GM12878 (cell line): ENCODE results near the gene TMEM236. TPM values are rescaled to one million over a fixed set of nuclear protein-coding genes. Genes with fewer than 3 reads are reported as not detected.

Experiments
- ATAC-seq: fragments of 200-7000 bp; cut with Tn5 transposase; 3 replicates; pipeline ENCODE4 v1.9.1; 2020; ENCODE audit warnings: mild to moderate bottlenecking, moderate library complexity
- BruUV-seq: library from RNA; stranded (reverse); fragments of 400-500 nt; replicated peaks from 2 replicates; lab custom pipeline; 2021; lab: Mats Ljungman, UMichigan
- CTCF ChIA-PET: fragments of 300-600 bp; sonication (Branson Sonifier 250); formaldehyde crosslinking; extraction: SDS; loops from one replicate; lab custom pipeline; 2021; ENCODE audit warnings: inconsistent platforms; lab: Yijun Ruan, JAX
- POLR2A ChIA-PET: fragments of 350-600 bp; formaldehyde crosslinking; extraction: SDS; loops from one replicate; lab custom pipeline; 2021; ENCODE audit warnings: inconsistent platforms; lab: Charles Lee
- RAD21 ChIA-PET: fragments of 300-600 bp; sonication (Branson Sonifier 250); formaldehyde crosslinking; loops from one replicate; lab custom pipeline; 2023; ENCODE audit warnings: antibody characterized with exemption; ENCODE audit not compliant: unreplicated experiment; lab: Charles Lee
- SMC1A ChIA-PET: fragments of 300-600 bp; sonication (Branson Sonifier 250); formaldehyde crosslinking; loops from one replicate; lab custom pipeline; 2023; ENCODE audit not compliant: unreplicated experiment, uncharacterized antibody; lab: Charles Lee
- DNase-seq: peaks from one replicate; pipeline ENCODE4 v3.0.0-alpha.2; 2011; ENCODE audit warnings: low read depth, low spot score
- FAIRE-seq: peaks from 3 replicates; lab custom pipeline; 2011; peaks lifted over from hg19 to GRCh38; lab: Jason Lieb, UNC
- H2AFZ ChIP-seq: 2 replicates; pipeline ENCODE4 v1.6.0; 2011; ENCODE audit warnings: low read depth, low read length, control low read depth; ENCODE audit not compliant: control insufficient read depth
- H3K27ac ChIP-seq: 2 replicates; pipeline ENCODE4 v1.5.1; 2011; ENCODE audit warnings: control low read depth; ENCODE audit not compliant: control insufficient read depth, insufficient read depth
- H3K27me3 ChIP-seq, 2 experiments: replicated peaks in 1 of 2; 2 replicates each; pipeline versions ENCODE4 v1.6.0 to v1.6.1; 2011; ENCODE audit warnings: low read length in 1 of 2; ENCODE audit not compliant: control insufficient read depth in 2 of 2, insufficient read depth in 2 of 2
- H3K36me3 ChIP-seq, 2 experiments: 2 replicates each; pipeline ENCODE4 v1.5.1; 2011; ENCODE audit warnings: low read length in 1 of 2; ENCODE audit not compliant: control insufficient read depth in 2 of 2, insufficient read depth in 2 of 2
- H3K4me1 ChIP-seq: 2 replicates; pipeline ENCODE4 v1.6.1; 2011; ENCODE audit warnings: mild to moderate bottlenecking, low read length, moderate library complexity, mixed read lengths; ENCODE audit not compliant: control insufficient read depth, insufficient read depth
- H3K4me2 ChIP-seq: 2 replicates; pipeline ENCODE4 v1.6.0; 2011; ENCODE audit warnings: control low read depth; ENCODE audit not compliant: control insufficient read depth, insufficient read depth
- H3K4me3 ChIP-seq: fragments of 200-600 bp; sonication (generic); 2 replicates; pipeline ENCODE4 v1.5.1; 2016
- H3K79me2 ChIP-seq: 2 replicates; pipeline ENCODE4 v1.6.0; 2011; ENCODE audit warnings: low read length; ENCODE audit not compliant: control insufficient read depth, insufficient read depth
- H3K9ac ChIP-seq: 2 replicates; pipeline ENCODE4 v1.8.0; 2011; ENCODE audit warnings: low read length, control low read depth, mixed read lengths; ENCODE audit not compliant: control insufficient read depth, insufficient read depth
- H3K9me3 ChIP-seq: replicated peaks from 3 replicates; pipeline ENCODE4 v1.5.1; 2011; ENCODE audit warnings: mild to moderate bottlenecking, low read length; ENCODE audit not compliant: control insufficient read depth, insufficient read depth
- H4K20me1 ChIP-seq: 2 replicates; pipeline ENCODE4 v1.6.0; 2011; ENCODE audit not compliant: control insufficient read depth, insufficient read depth
- CBFB ChIP-seq: IDR thresholded peaks from 2 replicates; pipeline ENCODE4 v1.6.1; 2016; ENCODE audit warnings: antibody characterized with exemption, low read depth
- CEBPB ChIP-seq, 2 experiments: fragments of 150-350 bp in 1 of 2; IDR thresholded peaks; 2 replicates each; pipeline ENCODE4 v1.6.1; 2012 to 2014; ENCODE audit warnings: low read depth in 2 of 2, low read length in 2 of 2, borderline replicate concordance in 1 of 2, inconsistent platforms in 1 of 2
- HCFC1 ChIP-seq: fragments of 150-350 bp; IDR thresholded peaks from 2 replicates; pipeline ENCODE4 v1.6.1; 2014; ENCODE audit warnings: low read length
- MXI1 ChIP-seq: fragments of 150-350 bp; IDR thresholded peaks from 2 replicates; pipeline ENCODE4 v1.6.1; 2011; ENCODE audit warnings: low read depth, mild to moderate bottlenecking, inconsistent platforms, low read length, improper control_type of control experiment
- NR2F1 ChIP-seq: fragments of 450-650 bp; conservative IDR thresholded peaks from 2 replicates; pipeline ENCODE4 v1.6.1; 2017; ENCODE audit warnings: mild to moderate bottlenecking
- STAT1 ChIP-seq: fragments of 450-650 bp; conservative IDR thresholded peaks from 2 replicates; pipeline ENCODE4 v1.6.1; 2014; ENCODE audit warnings: antibody characterized with exemption, mild to moderate bottlenecking
- WGBS: methylation state at CpG from one replicate; pipeline ENCODE4 v1.1.6; 2016; ENCODE audit warnings: low lambda C conversion rate; ENCODE audit not compliant: insufficient replicate concordance, insufficient coverage; ENCODE audit errors: missing lambda C conversion rate; 5-methylcytosine and 5-hydroxymethylcytosine counted together
- in situ Hi-C: fragments of 300-500 bp; cut with MboI; formaldehyde crosslinking; loops from 9 replicates; pipeline ENCODE4 v1.14.3; 2018; ENCODE audit warnings: mixed read lengths
- intact Hi-C: fragments of 100-400 bp; cut with micrococcal nuclease; formaldehyde crosslinking; loops from one replicate; pipeline ENCODE4 v1.14.2; 2022; ENCODE audit not compliant: unreplicated experiment
- polyA plus RNA-seq, 11 experiments: library from polyadenylated mRNA; depleted of rRNA in 4 of 11; unstranded in 6 of 11; stranded (reverse) in 5 of 11; fragments of >200 nt; fragmentation: Nextera tagmentation in 4 of 11; fragmentation: Illumina TruSeq in 1 of 11; extraction: Ambion mirVana in 4 of 11; extraction: Trizol in 1 of 11; gene quantifications; 1 replicate in 1 of 11; 2 replicates in 10 of 11; pipeline versions ENCODE4 v1.2.1 to v1.2.3, GENCODE V29; 2011 to 2016; ENCODE audit warnings: inconsistent platforms in 2 of 11, missing spikeins in 2 of 11, low read depth in 1 of 11
- total RNA-seq, 4 experiments: library from RNA; depleted of rRNA in 3 of 4; stranded (reverse); fragments of >200 nt in 3 of 4; fragmentation: Illumina TruSeq in 1 of 4; extraction: Trizol in 1 of 4; gene quantifications; 2 replicates each; pipeline versions ENCODE4 v1.2.1 to v1.2.3, GENCODE V29; 2013 to 2021
- TF ChIP-seq, protein P1 (sequence below): IDR thresholded peaks from 2 replicates; pipeline ENCODE4 v1.6.1; 2011; ENCODE audit warnings: borderline replicate concordance, low read depth, mild to moderate bottlenecking, moderate library complexity, mixed read lengths, low read length; ENCODE audit not compliant: insufficient read depth; ENCODE audit errors: extremely low read length
- TF ChIP-seq, protein P2 (sequence below): fragments of 450-650 bp; IDR thresholded peaks from 2 replicates; pipeline ENCODE4 v1.6.1; 2017; ENCODE audit warnings: mild to moderate bottlenecking
- TF ChIP-seq, protein P3 (sequence below): IDR thresholded peaks from 2 replicates; pipeline ENCODE4 v1.6.1; 2012; ENCODE audit warnings: low read depth, low read length, improper control_type of control experiment

Gene TMEM236
- total and polyA plus RNA-seq, 10 of the 15 experiments (the other 5 are each of a cell fraction or from before 2014, with no cell fraction given), result 0.03 TPM; not detected in 9

- CTCF ChIA-PET, result interaction anchor here (0.9 kb wide), 1 partner anchor 41 kb away, joined by 3 read pairs; no protein-coding TSS in a partner anchor
- Histone ChIP-seq H3K4me3 (no peak overlapping the region), H3K4me1 (no peaks in the 10 kb centered on the region), H3K4me2 (no peak overlapping the region), H2AFZ (no peak overlapping the region), H3K36me3 (no peaks in the 10 kb centered on the region), H4K20me1 (no peaks in the 10 kb centered on the region), H3K27me3 (peaks cover 2 to 4% of the 10 kb centered on the region in 2 experiments; a peak in 2 of 4 replicates), H3K9me3 (no peaks in the 10 kb centered on the region), H3K27ac (no peak overlapping the region), H3K9ac (no peak overlapping the region), H3K79me2 (no peaks in the 10 kb centered on the region)
- DNase-seq, result no peak
- ATAC-seq, result no peak
- SMC1A ChIA-PET, result no interaction called here
- intact Hi-C loops, result no loop called here
- RAD21 ChIA-PET, result no interaction called here
- POLR2A ChIA-PET, result interaction anchor here (0.7 kb wide), 1 partner anchor 711 kb away, joined by 3 read pairs; no protein-coding TSS in a partner anchor
- no peak for TF ChIP-seq STAT1
- TF ChIP-seq NR2F1, result no peak
- TF ChIP-seq MXI1, result no peak
- TF ChIP-seq, protein P1, sequence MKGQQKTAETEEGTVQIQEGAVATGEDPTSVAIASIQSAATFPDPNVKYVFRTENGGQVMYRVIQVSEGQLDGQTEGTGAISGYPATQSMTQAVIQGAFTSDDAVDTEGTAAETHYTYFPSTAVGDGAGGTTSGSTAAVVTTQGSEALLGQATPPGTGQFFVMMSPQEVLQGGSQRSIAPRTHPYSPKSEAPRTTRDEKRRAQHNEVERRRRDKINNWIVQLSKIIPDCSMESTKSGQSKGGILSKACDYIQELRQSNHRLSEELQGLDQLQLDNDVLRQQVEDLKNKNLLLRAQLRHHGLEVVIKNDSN, result no peak
- TF ChIP-seq, protein P2, sequence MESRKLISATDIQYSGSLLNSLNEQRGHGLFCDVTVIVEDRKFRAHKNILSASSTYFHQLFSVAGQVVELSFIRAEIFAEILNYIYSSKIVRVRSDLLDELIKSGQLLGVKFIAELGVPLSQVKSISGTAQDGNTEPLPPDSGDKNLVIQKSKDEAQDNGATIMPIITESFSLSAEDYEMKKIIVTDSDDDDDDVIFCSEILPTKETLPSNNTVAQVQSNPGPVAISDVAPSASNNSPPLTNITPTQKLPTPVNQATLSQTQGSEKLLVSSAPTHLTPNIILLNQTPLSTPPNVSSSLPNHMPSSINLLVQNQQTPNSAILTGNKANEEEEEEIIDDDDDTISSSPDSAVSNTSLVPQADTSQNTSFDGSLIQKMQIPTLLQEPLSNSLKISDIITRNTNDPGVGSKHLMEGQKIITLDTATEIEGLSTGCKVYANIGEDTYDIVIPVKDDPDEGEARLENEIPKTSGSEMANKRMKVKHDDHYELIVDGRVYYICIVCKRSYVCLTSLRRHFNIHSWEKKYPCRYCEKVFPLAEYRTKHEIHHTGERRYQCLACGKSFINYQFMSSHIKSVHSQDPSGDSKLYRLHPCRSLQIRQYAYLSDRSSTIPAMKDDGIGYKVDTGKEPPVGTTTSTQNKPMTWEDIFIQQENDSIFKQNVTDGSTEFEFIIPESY, result no peak
- no peak for TF ChIP-seq HCFC1
- TF ChIP-seq CEBPB (IDR thresholded peaks at IDR 0.05; ENCODE audit: borderline replicate concordance in 1 of 2, low read depth in 2 of 2, low read length in 2 of 2), result no peak
- TF ChIP-seq, protein P3, sequence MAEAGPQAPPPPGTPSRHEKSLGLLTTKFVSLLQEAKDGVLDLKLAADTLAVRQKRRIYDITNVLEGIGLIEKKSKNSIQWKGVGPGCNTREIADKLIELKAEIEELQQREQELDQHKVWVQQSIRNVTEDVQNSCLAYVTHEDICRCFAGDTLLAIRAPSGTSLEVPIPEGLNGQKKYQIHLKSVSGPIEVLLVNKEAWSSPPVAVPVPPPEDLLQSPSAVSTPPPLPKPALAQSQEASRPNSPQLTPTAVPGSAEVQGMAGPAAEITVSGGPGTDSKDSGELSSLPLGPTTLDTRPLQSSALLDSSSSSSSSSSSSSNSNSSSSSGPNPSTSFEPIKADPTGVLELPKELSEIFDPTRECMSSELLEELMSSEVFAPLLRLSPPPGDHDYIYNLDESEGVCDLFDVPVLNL, result no peak
- TF ChIP-seq CBFB, result no peak
- no TSS peak for BruUV-seq
- in situ Hi-C loops, result no loop called here
- 47% methylated on average over 6 of the region's 6 CpGs for WGBS
- FAIRE-seq, result no peak
These were observed 81.7 kb downstream of the TMEM236 start for GRCh38 chr10:17833656-17834055.
